ENCODE results near the gene ZNF618.

The ZNF618 gene

GRCh38 chr9:113886026-113886369 lies 9.9 kb downstream of the ZNF618 start:
- DNase-seq: no peak

DNA sequence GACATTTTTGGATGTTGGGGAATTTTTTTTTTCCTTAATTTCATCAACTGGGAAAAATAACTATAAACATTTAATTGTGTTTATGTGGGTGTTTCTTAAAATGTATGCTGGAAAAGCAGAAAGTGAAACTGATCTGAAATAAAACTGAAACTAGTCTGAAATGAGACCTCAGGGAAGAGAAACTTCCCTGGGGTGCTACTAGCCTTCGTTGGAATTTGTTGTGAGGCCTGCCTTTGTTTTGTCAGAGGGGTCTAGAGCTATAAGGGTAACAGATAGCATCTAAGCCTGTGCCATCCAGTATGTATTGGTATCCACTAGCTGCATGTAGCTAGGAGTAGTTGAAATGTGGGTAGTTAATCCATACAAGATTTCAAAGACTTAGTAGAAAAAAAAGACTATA lies 10.4 kb downstream of the ZNF618 start:
- DNase-seq: no peak

DNA sequence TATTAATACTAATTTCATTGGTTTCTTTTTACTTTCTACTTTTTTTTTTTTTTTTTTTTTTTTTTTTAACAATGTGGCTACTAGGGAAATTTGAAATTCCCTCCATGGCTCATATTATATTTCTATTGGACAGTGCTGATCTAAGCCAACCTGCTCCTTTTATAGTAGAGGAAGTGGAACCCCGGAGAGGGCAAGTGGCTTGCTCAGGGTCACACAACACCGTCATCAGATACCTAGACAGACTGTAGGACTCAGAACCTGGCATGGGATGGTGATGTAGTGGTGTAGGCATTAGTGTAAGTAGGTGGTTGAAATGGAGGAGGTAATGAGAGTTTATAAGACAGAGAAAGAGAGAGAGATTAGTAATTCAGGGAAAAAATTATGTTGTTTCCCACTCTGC lies 10.8 kb downstream of the ZNF618 start:
- DNase-seq: no peak

GRCh38 chr9:113887436-113887835 lies 11.3 kb downstream of the ZNF618 start:
- no peak for DNase-seq

DNA sequence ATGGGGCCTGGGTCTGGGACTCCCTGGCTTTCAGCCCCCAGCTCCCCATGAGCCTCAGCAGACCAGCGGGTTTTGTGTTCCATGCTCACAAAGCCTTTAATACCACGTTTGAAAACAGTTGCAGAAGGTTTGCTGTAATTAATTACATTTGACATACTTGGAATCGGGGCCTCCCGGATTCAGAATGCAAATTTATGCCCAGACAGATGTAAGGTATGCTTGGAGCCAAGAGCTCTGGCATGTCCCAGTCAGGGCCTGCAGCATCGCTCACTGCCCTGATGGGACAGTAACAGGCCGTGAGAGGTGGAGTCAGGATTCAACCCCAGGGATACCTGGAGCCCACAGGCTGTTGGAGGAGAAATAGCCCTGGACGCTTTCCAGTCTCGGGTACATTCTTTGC lies 12.2 kb downstream of the ZNF618 start:
- DNase-seq: no peak

DNA sequence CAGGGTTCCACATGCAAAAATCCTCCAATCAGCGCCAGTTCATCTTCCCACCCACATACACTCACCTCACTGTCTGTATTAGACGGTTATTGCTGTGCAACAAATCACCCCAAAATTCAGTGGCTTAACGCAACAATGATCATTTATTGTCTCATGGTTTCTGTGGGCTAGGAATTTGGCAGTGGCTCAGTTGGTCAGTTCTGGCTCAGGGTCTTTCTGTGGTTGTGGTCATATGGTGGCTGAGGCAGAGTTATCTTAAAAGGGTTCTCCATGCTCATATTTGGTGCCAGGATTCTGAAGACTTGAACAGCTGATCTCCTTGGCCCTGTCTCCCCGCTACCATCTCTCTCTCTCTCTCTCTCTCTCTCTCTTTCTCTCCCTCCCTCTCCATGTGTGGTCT lies 12.9 kb downstream of the ZNF618 start:
- DNase-seq: no peak

GRCh38 chr9:113890704-113891103 lies 14.6 kb downstream of the ZNF618 start:
- DNase-seq: no peak

DNA sequence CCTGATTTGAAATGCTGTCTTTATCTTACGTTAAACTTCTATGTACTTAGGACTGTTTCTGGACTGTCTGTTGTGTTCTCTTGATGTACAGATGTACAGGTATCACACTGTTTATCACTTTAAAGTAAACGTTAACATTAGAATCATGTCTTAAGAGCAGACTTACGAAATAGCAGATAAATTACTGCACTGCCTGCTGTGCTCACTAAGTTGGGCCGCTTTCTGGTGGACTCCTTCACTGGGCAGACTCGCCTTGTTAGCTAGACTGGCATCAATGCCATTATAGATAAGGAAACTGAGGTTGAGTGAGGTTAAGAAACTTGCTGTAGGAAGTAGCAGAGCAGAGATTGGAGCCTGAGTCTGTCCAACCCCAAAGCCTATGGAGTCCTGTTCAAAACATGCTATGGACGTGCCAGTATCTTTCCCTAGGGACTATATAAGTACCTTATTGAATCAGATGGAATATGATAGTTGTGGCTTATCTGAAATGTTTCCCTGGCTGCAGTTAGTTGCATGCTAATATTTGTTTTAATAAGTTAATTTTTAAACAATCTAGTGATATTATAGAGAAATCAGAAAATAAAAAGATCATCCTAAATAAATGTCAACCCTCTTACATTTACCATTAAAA lies 16.9 kb downstream of the ZNF618 start:
- no peak for DNase-seq

GRCh38 chr9:113894166-113894565 lies 18.1 kb downstream of the ZNF618 start:
- no peak for DNase-seq

GRCh38 chr9:113895526-113895925 lies 19.4 kb downstream of the ZNF618 start:
- DNase-seq: no peak

- DNase-seq: no peak
These were observed 20.6 kb downstream of the ZNF618 start for GRCh38 chr9:113896713-113897112.

DNA sequence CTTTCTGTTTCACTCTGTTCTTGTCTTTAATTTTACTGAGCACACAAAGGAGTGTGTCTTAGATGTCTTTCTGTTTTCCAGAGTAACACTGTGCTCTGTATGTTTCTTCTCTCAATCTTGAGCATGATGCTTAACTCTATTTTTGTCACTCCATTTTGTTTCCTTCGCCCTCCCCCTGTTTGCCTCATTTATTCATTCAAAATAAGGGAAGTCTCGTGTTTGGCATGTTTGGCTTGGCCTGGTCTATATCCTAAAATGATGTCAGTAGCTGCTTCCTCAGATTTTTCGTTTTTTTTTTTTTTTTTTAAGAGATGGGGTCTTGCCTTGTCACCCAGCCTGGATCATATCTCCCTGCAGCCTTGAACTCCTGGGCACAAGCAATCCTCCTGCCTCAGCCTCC lies 22.0 kb downstream of the ZNF618 start:
- no peak for DNase-seq

DNA sequence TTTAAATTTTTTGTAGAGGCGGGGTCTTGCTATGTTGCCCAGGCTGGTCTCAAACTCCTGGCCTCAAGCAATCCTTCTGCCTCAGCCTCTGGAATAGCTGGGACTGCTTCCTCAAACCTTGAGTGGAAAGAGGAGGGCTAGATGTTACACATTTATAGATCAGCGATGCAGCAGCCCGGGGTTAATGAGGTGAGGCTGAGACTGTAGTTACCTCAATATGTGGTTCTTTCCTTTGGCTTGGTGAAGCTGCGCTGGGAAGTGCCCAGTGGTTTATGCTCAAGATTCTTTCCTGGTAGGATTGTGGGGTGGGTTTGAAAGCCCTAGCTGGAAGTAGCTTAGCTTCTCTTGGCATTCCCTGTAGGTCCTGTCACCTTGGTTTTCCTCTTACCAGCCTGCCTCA lies 22.5 kb downstream of the ZNF618 start:
- DNase-seq: no peak

DNA sequence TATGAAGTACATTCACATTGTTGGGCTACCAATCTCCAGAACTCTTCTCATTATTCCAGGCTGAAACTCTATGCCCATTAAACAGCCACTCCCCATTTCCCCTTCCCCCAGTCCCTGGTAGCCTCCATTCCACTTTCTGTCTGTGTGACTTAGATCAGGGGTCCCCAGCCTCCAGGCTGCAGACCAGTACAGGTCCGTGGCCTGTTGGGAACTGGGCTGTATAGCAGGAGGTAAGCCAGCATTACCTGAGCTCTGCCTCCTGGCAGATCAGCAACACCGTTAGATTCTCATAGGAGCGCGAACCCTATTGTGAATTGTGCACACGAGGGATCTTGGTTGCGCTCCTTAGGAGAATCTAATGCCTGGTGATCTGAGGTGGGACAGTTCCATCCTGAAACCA lies 23.1 kb downstream of the ZNF618 start:
- no peak for DNase-seq

DNA sequence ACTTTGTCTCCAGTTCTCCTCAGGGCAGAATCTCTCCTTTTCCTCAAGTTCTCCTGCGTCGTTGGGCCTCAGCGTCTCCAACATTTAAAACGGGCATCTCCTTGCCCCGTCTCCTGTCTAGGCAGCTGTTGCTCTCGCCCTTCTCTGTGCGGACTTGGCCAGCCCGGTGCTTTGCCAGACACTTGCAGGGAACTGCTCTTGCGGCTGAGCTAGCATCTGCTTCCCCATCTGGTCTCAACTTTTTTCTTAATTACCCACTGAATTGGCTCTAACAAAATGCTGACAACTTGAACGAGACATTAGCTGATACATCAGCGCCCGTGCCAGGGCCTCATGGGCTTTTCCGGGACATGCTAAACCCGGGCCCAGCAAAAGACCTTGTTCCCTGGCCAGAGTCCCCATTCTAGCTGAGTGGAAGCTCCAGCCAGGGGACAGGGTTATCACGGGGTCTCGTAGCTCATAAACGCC lies 25.1 kb downstream of the ZNF618 start:
- DNase-seq: no peak

DNA sequence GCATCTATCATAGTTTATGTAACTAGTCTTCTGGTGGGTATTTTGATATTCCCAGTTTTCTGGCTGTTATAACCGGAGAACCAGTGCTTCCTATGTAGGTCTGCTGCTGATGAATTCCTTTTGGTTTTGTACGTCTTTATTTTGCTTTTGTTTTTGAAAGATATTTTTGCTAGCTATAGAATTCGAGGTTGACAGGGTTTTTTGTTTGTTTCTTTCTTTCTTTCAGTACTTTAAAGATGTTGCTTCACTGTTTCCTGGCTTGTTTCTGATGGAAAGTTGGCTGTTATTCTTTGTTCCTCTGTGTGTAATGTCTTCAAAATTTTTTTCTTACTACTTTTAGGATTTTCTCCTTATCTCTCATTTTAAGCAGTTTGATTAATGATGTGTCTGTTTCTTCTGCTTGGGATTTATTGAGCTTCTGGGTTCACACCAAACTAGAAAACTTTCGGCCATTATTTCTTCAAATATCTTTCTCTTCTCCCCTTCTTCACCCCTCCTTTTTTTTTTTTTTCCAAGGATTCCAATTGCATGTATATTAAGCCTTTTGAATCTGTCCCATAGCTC lies 27.5 kb downstream of the ZNF618 start:
- DNase-seq: no peak

DNA sequence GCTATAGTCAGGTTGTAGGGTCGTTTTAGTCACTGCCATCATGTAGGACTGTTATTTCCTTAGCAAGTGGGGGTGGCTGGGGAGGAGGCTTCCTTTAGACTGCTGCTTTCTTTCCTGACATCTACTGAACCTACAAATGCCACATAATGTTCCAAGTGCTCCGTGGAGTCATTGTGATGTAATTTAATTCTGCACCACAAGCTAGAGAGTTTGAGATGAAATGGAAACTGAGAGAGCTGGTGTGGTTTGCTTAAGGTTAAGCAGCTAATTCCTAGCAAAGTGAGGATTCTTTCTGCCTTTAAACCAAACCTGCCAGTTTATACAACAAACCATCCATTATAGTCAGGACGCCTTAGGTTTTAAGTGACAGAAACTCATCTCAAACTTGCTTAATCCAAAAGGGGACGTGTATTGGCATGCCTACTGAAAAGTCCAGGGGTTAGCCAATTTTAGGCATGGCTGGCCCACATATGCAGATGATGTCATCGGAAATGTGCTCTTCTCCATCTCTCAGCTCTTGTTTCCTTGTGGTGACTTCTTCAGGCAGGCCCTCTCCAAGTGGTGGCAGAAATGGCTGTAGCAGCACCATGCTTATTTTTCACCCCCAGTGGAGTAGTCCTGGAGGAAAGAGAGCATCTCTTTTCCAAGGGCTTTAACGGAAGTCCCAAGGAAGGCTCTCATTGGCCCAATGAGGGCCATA lies 30.5 kb downstream of the ZNF618 start:
- no peak for DNase-seq

GRCh38 chr9:113907282-113907681 lies 31.2 kb downstream of the ZNF618 start:
- no peak for DNase-seq

- DNase-seq: no peak
These were observed 33.3 kb downstream of the ZNF618 start for GRCh38 chr9:113909421-113909820.

- DNase-seq: no peak
These were observed 34.0 kb downstream of the ZNF618 start for GRCh38 chr9:113910036-113910639.

GRCh38 chr9:113911850-113912557 lies 35.9 kb downstream of the ZNF618 start:
- DNase-seq: no peak

DNA sequence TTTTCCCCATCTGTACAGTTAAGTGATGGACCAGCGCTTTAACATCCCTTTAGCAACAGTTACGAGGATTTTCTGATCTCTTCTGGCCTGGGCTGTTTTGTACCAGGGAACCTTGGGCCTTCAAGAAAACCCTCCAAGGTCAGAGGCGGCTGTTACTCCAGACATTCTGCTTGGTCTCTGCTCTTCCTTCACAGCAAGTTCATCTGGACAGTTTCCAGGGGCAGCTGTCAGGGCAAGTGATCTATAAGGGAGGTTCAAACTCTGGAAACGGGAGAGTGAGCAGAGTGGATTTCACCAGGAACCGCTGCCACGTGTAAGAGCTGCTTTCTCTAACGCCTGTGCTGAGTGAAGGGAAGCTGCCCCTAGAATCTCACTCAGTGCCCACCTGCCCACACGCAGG lies 36.7 kb downstream of the ZNF618 start:
- no peak for DNase-seq

GRCh38 chr9:113913426-113914195 lies 37.5 kb downstream of the ZNF618 start:
- DNase-seq: no peak
